Liver (tissue), 2 donors: ENCODE data around the gene PIK3R6.

Experiments
- YY1 ChIP-seq: IDR thresholded peaks from 2 replicates; pipeline ENCODE4 v1.6.1; 2016; ENCODE audit warnings: antibody characterized with exemption, mild to moderate bottlenecking
- TF ChIP-seq, protein P1 (sequence below): IDR thresholded peaks from 2 replicates; pipeline ENCODE4 v1.6.1; 2016; ENCODE audit warnings: antibody characterized with exemption
- donor health status: healthy.

DNA sequence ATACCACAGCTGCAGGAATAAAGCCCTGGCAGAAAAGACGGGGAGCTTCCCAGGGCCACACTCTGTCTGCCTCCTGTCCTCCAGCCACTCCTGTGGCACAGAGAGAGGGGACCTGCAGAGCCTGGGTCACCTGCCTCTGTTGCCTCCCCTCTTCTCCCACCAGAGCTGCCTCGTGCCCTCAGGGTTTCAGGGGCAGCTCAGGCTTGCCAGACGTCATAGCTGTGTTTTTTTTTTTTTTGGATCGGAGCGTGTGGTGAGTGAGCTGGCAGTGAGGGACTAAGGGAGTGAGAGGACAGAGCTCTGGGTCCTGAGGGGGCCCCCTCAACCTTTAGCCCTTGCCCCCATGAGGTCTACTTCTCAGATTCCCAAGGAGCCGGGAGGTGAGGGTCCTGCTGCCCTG is 2.1 kb downstream of the PIK3R6 start:
- TF ChIP-seq, protein P1, sequence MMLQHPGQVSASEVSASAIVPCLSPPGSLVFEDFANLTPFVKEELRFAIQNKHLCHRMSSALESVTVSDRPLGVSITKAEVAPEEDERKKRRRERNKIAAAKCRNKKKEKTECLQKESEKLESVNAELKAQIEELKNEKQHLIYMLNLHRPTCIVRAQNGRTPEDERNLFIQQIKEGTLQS = no peak
- no peak for TF ChIP-seq YY1
